Measurements from ENCODE around the gene NALCN. TPM values are rescaled to one million over a fixed set of nuclear protein-coding genes. Genes with fewer than 3 reads are reported as not detected.

The NALCN gene
- total RNA-seq, 5 donors from 2014 or later (not counting 1 experiment from before 2014, with no cell fraction given): not detected

Other genes with a start within 250 kb of the NALCN start
- gene ITGBL1, start 36.2 kb upstream of the NALCN start, total RNA-seq: not detected

Data from T-cell (primary cell).